A673 (cell line): ENCODE measurements around the gene CHID1. TPM values are rescaled to one million over a fixed set of nuclear protein-coding genes. Genes with fewer than 3 reads are reported as not detected.

Experiments
- BruUV-seq: library from RNA; stranded (reverse); fragments of 400-500 nt; replicated peaks from 2 replicates; lab custom pipeline; 2021; lab: Mats Ljungman, UMichigan
- CTCF ChIA-PET: fragments of 300-600 bp; sonication (Branson Sonifier 250); formaldehyde crosslinking; loops from one replicate; lab custom pipeline; 2022; ENCODE audit warnings: antibody characterized with exemption; lab: Charles Lee
- POLR2A ChIA-PET: fragments of 300-600 bp; sonication (Branson Sonifier 250); formaldehyde crosslinking; loops from one replicate; lab custom pipeline; 2022; ENCODE audit warnings: antibody characterized with exemption; ENCODE audit not compliant: low non-redundant PET; lab: Charles Lee
- DNase-seq: peaks from one replicate; pipeline ENCODE4 v3.0.0-alpha.2; 2015; ENCODE audit warnings: low spot score
- H3K27ac ChIP-seq: fragments of 200-600 bp; sonication (generic); 2 replicates; pipeline ENCODE4 v1.5.1; 2016; ENCODE audit warnings: mixed run types, low read depth, mild to moderate bottlenecking, mixed read lengths, antibody characterized with exemption, low read length; ENCODE audit not compliant: poor library complexity, severe bottlenecking
- H3K27me3 ChIP-seq: fragments of 200-600 bp; sonication (generic); replicated peaks from 2 replicates; pipeline ENCODE4 v1.6.1; 2017; ENCODE audit warnings: mixed run types, low read depth, mild to moderate bottlenecking, mixed read lengths, antibody characterized with exemption, low read length; ENCODE audit not compliant: insufficient read depth, poor library complexity
- H3K36me3 ChIP-seq: fragments of 200-600 bp; sonication (generic); 2 replicates; pipeline ENCODE4 v1.6.1; 2016; ENCODE audit warnings: mixed run types, mild to moderate bottlenecking, mixed read lengths, antibody characterized with exemption, low read length; ENCODE audit not compliant: insufficient read depth, poor library complexity, severe bottlenecking
- H3K4me1 ChIP-seq: fragments of 200-600 bp; sonication (generic); 2 replicates; pipeline ENCODE4 v1.6.1; 2017; ENCODE audit warnings: mixed run types, mild to moderate bottlenecking, mixed read lengths, antibody characterized with exemption, low read length; ENCODE audit not compliant: insufficient read depth, poor library complexity, severe bottlenecking
- H3K4me3 ChIP-seq: fragments of 200-600 bp; sonication (generic); 2 replicates; pipeline ENCODE4 v1.5.1; 2016; ENCODE audit warnings: low read depth, mixed run types, mild to moderate bottlenecking, mixed read lengths, low read length; ENCODE audit not compliant: poor library complexity, severe bottlenecking
- H3K9me3 ChIP-seq: fragments of 200-600 bp; sonication (generic); 2 replicates; pipeline ENCODE4 v1.6.1; 2016; ENCODE audit warnings: mixed run types, low read depth, mild to moderate bottlenecking, mixed read lengths, antibody characterized with exemption, low read length; ENCODE audit not compliant: poor library complexity, severe bottlenecking
- CTCF ChIP-seq: fragments of 300-800, 200-600 bp; sonication (generic); conservative IDR thresholded peaks from 2 replicates; pipeline ENCODE4 v1.5.1; 2017; ENCODE audit warnings: low read depth, mild to moderate bottlenecking, antibody characterized with exemption, low read length, moderate library complexity, mixed read lengths
- EZH2 ChIP-seq: fragments of 200-600 bp; sonication (generic); IDR thresholded peaks from 2 replicates; pipeline ENCODE4 v1.6.1; 2017; ENCODE audit warnings: borderline replicate concordance, low read depth, mild to moderate bottlenecking, mixed read lengths, antibody characterized with exemption, low read length; ENCODE audit not compliant: poor library complexity, severe bottlenecking
- intact Hi-C: fragments of 100-400 bp; cut with micrococcal nuclease; formaldehyde crosslinking; loops from one replicate; pipeline ENCODE4 v1.10.0; 2022; ENCODE audit not compliant: unreplicated experiment
- total RNA-seq: library from RNA; stranded (reverse); gene quantifications from 2 replicates; pipeline ENCODE4 v1.2.3, GENCODE V29; 2021

CHID1 gene
- total RNA-seq, 1 experiment from 2014 or later = 105 TPM

GRCh38 chr11:933936-934335 is 23.3 kb upstream of the CHID1 start:
- intact Hi-C loops = no loop called here
- POLR2A ChIA-PET = no interaction called here
- H3K27me3 ChIP-seq = no peaks in the 10 kb centered on the region
- no TSS peak for BruUV-seq
- no peak for DNase-seq
- no peak overlapping the region for H3K4me3 ChIP-seq
- TF ChIP-seq EZH2 = no peak
- CTCF ChIA-PET = no interaction called here
- H3K27ac ChIP-seq = no peak overlapping the region
- H3K9me3 ChIP-seq = no peaks in the 10 kb centered on the region
- no peaks in the 10 kb centered on the region for H3K36me3 ChIP-seq
- no peaks in the 10 kb centered on the region for H3K4me1 ChIP-seq

DNA sequence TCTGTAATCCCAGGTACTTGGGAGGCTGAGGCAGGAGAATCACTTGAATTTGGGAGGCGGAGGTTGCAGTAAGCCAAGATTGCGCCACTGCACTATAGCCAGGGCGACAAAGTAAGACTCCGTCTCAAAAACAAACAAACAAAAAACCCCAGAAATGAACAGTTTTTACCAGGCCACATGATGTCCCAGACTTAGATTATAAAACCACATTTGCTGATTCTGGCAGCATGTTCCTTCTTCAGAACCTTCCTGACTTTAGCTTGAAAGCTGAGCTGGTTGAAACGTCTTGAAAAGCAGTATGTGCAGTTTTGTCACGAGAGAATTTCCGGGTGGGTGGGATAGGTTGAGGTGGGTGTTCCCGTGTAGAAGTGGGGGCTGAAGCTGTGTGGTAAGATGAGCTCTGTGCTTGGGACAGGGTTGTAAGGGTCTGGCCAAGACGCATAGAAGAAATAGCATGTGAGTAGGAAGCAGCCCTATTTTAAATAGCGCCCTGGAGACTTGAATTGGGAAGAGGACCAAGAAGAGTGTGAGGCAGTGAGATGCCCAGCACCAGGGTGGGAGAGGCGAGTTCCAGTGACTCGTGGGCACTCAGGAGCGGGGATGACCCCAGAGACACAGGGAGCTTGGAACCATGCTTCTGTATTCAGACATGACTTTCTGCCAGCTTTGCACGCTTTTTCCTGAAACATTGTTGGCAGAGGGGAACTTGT is 22.7 kb upstream of the CHID1 start:
- TF ChIP-seq CTCF = no peak
- no peak for TF ChIP-seq EZH2
- no peaks in the 10 kb centered on the region for H3K36me3 ChIP-seq
- intact Hi-C loops = no loop called here
- no peaks in the 10 kb centered on the region for H3K27me3 ChIP-seq
- ChIA-PET CTCF (no interaction called here), POLR2A (no interaction called here)
- no peak for DNase-seq
- H3K4me3 ChIP-seq = no peak overlapping the region
- no peaks in the 10 kb centered on the region for H3K9me3 ChIP-seq
- H3K4me1 ChIP-seq = no peaks in the 10 kb centered on the region
- no peak overlapping the region for H3K27ac ChIP-seq
- no TSS peak for BruUV-seq

GRCh38 chr11:932435-932834 is 21.8 kb upstream of the CHID1 start:
- Histone ChIP-seq H3K27me3 (no peaks in the 10 kb centered on the region), H3K9me3 (no peaks in the 10 kb centered on the region), H3K4me3 (no peak overlapping the region), H3K27ac (no peak overlapping the region), H3K36me3 (peaks cover 2% of the 10 kb centered on the region), H3K4me1 (peaks cover 6% of the 10 kb centered on the region)
- TF ChIP-seq CTCF (no peak), EZH2 (no peak)
- intact Hi-C loops = no loop called here
- ChIA-PET POLR2A (no interaction called here), CTCF (interaction anchor here (0.8 kb wide), 1 partner anchor 44 kb away, joined by 3 read pairs; no protein-coding TSS in a partner anchor)
- no TSS peak for BruUV-seq
- no peak for DNase-seq

- peaks cover 8% of the 10 kb centered on the region for H3K36me3 ChIP-seq
- H3K4me3 ChIP-seq = no peak overlapping the region
- ChIA-PET POLR2A (no interaction called here), CTCF (no interaction called here)
- no peaks in the 10 kb centered on the region for H3K9me3 ChIP-seq
- no peak overlapping the region for H3K27ac ChIP-seq
- H3K4me1 ChIP-seq = peaks cover 12% of the 10 kb centered on the region
- TF ChIP-seq EZH2 = no peak
- no peak for TF ChIP-seq CTCF
- intact Hi-C loops = no loop called here
- no peaks in the 10 kb centered on the region for H3K27me3 ChIP-seq
- no TSS peak for BruUV-seq
- no peak for DNase-seq
Measured at GRCh38 chr11:931385-931784, 20.8 kb upstream of the CHID1 start.
